GM18907 (cell line): ENCODE data around the gene RBM43.
"Not testable (repeated sequence)": the region's sequence is repeated elsewhere in the genome, so short reads cannot be mapped to it uniquely, and the experiment has no call there.

Experiments used
- ATAC-seq: cut with Tn5 transposase; IDR thresholded peaks from one replicate; pipeline ENCODE4 v1.9.1; 2021; ENCODE audit warnings: mild to moderate bottlenecking, moderate library complexity; ENCODE audit not compliant: unreplicated experiment

The RBM43 gene

DNA sequence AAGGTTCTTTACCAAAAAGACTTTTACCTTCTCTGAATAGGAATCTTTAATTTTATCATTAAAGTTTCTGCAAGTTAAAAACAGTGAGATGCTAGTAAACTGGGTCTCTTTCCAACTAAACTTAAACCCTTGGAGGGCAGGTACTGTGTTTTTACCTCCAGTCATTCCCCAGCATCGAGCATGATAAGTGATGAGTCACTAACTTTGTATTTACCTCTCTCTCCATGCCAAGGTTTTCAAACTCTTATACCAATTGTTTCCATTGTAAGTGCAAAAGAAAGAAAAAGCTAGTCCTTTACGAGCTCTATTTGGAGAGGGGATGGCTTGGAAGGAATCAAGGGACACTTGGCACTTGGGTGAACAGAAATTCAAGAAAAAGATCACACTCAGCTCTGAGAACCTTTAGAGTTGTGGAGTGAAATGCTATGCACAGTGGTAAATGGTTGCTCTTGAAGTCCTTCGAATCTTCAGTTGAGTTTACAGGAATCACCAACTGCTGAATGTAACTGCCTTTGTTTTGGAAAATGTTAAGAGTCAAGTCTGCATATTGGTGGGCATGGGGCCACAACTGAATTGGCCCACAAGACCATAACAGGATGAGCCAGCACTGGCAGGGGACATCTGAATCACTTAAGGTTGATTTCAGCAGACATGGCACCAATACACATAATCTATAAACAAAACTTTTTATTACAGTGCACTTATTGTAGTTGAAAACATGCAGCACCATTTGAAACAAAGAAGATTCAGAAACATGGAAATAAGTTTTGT is 8.3 kb upstream of the RBM43 start:
- no peak for ATAC-seq

DNA sequence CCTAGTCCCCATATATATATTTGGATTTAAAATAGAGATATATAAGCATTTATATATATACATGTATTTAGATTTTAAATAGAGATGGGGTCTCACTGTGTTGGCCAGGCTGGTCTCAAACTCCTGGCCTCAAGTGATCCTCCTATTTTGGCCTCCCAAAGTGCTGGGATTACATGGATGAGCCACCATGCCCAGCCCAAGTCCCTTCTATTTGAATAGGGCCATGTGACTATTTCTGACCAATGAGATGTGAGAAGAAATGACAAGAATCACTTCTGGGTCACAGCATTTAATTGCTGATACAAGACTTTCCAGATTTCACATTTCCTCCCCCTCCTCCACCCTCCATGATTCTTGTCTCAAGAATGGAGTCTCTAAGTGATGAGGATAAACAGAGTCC is 6.4 kb upstream of the RBM43 start:
- ATAC-seq, result no peak

DNA sequence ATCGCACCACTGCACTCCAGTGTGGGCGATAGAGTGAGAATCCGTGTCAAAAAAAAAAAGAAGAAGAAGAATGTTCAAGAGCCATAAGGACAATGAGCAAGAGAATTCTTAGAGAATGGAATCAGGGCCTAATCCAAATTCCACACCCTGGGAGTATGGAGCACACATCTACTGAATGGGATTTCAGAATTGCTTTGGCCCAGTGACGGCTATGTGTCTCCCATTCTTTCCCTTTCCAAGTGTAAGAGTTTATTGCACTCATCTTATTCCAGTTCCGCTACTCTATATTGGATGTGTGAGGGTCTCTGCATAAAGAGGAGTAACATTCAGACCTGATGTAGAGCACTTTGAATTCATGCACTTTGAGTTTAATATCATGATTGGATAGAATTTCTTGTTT is 5.9 kb upstream of the RBM43 start:
- ATAC-seq, result no peak

DNA sequence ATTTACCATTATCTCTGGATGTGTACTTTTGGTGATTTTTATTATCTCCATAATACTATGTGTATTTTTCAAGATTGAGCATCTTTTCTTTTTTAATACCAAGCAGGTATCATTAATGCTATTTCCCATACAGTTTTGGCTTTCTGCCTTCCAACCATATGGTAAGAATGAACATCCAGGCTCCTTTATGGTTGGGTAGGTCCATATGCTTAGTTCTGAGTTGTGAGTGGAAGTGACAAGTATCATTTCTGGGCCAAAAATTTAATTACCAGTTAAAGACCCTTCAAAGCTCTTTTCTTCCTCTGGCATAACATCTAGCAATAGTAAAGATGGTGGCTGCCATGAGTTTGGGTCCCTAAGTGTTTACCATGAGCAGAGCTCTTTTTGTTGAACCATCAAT is 4.3 kb upstream of the RBM43 start:
- ATAC-seq, result no peak

DNA sequence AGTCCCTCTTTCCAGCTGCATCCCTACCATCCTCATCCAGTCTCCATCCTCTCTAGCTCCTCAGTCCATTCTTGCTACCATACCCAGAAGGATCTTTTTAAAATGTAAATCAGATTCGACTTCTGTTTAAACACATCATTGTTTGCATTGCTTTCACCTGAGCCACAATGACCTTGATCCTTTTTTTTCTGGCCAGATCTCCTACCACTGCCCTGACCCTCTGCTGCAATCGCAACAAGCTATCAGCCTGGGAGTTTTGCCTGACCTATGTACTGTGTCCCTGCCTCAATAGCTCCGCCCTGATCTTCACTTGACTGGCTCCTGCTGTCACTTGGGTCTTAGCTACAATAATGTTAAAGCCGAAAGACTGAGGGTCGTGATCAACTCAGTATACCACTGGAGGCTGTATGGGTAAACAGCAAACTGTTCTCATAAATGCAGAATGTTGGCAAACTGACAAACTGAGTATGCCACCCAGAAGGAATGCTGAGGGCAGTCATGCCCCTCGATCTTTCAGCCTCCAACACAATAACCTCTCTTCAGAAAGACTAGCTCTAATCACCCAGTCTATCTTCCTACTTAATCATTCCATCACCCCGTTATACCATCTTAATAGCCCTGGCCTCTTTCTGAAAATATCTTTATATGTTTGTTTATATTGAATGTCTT is 2.6 kb upstream of the RBM43 start:
- no peak for ATAC-seq

DNA sequence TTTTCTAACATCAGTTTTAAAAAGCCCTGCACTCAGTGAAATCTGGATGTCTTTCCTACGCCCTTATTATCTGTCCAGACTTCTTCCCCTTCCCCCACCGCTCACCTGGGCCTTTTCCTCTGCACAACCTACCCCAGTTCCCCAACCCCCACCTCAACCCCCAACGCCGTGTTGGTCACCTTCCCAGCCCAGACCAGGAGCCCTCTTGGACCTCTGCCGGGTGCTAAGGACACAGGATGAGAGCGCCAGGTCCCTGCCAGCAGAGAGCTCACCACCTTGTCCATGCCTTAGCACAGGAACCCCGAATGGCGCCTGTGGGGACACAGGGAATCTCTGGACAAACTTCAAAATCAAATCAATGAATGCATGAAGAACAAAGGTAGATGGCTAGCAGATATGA is 966 bp upstream of the RBM43 start:
- no peak for ATAC-seq

DNA sequence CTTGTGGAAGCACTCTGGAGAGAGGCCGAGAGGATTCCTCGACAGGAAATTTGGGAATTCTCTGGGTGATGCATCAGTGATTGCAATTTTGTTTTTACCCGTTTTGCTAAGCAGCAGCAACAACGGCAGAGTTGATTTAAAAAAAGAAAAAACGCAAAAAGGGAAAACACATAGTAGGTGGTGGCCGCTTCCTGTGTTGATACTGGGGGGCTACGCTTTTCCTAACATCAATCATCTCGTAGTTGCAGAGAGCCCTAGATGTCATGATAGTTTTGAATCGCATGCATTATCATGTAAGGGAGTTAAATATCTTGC is 271 bp upstream of the RBM43 start:
- no peak for ATAC-seq

DNA sequence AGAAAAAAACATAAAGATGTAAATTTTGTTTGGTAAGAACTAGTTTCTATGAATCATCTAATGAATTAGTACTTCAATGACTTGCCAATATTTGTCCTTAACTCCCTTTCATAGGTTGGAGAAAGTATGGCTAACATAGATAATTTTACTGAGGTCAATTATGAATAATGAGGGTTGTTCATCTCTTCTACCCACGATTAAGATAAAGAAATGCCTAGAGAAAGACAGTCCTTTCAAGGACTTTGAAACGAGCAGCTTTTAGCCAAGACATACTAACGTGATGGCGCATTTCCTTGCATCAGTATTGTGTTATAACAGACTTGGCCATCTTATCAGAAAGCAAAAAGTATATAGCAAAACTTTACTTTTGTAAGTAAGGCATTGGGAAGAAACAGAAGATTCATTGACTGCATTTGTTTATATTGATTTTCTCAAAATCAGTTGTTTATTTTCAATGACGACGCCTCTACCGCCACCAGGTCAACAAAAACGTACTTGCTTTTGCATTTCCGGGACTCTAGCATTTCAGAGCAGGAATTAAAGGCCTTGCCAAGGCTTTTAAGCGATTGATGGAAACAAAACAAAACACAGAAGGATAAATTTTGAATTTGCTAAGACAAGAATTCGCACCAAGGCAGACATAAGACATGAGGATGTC is 961 bp downstream of the RBM43 start:
- ATAC-seq, result peak; percentile 26

DNA sequence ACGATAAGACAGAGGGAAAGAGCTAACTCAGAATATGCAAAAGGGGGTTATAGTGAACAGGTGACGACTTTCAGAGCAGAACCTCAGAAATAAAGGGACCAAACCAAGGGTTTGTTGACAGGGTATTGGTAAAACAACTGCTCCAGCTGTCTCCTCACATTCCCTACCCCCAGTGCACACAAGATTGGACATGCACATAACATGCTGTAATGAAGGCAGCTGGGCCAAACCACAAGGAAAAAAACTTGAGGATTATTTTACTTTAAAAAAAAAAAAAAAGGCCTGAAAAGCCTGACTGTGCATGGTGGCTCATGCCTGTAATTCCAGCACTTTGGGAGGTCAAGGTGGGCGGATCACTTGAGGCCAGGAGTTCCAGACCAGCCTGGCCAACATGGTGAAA is 3.5 kb downstream of the RBM43 start:
- ATAC-seq, result no peak

DNA sequence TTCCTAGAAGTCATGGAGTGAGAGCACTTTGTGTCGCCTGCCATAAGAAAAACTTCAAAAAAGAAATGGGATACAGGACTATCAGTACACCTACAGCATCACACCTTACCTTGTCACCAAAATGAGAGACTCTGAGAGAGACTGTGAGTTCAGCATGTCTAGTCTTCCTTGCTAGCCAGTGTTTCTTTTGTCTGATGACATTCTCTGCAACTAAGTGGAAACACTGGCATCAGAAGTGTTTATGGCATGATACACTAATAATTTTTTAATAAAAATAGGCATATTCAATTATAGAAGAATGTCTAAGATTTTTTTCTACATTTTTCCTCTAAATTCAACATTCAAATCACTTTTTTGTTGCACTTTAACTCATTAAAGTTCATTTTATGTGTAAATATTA is 9.0 kb downstream of the RBM43 start:
- no peak for ATAC-seq

DNA sequence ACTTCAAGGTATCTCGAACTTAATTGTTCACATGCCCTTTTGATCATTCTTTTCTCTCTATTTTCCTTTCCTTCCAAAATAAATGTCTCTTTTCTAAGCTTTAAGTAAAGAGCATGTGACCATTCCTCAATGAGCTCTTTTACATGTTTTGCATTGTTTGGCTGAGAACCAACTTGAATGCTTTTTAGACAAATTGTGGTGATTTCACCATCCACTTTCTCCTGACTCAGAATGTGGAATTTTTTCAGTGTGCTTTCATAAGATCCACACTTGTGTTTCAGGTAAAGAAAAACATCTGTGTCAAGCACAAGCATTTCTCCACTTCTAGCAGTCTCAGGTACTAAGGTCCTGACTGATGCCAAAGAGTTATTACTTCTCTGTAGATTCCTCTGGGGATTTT is 10.7 kb downstream of the RBM43 start:
- ATAC-seq, result no peak

DNA sequence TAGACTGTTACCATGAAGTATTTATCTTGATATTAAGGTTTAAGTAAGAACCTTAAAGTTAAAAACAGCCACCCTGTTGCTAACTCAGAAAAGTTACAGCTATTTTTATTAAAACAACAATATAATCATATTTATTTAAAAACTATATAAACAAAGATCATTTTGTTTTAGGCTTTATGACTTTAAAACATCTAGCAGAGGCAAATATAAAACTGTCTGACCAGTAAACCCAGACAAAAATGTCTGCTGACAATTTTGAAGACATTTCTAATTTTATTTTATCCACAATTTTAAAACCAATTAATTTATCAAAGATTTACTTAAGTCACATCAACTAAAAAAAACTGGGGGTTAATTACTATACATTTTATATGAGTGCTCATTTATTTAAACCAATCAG is 14.2 kb downstream of the RBM43 start:
- no peak for ATAC-seq

DNA sequence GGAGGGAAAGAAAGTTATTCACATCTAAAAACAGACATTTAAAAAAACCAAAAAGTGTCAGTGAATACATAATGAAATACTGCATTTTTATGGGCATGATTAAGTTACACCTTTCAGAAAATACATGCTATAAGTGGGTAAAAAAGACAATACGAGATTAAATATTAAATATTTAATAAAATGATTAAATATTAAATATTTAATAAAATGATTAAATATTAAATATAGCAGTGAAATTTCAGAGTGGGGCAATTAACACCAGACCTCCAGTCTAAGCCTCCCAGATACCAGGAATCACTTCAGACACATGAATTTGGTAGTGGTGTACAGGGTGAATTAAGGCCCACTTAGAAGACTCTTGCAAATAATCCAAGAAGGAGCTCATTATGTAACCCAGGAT is 15.5 kb downstream of the RBM43 start:
- ATAC-seq, result no peak

DNA sequence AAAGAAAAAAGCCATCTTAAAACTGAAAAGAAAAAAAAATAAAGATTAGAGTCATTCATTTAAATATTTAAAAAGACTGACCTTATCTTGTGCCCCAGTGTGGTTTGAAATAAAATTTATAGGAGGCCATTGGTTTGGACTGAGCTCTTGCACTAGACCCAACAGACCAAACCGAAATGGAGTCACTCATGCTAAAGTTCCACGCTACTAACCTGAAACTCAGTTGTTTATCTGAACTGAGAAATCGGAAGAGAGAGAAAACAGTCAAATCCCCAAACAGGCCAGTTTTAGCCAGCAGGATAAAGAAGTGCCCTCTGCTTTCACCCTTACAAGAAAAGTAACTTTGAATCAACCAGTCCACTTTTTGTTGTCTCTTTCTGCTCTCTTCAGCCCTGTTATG is 18.2 kb downstream of the RBM43 start:
- no peak for ATAC-seq

DNA sequence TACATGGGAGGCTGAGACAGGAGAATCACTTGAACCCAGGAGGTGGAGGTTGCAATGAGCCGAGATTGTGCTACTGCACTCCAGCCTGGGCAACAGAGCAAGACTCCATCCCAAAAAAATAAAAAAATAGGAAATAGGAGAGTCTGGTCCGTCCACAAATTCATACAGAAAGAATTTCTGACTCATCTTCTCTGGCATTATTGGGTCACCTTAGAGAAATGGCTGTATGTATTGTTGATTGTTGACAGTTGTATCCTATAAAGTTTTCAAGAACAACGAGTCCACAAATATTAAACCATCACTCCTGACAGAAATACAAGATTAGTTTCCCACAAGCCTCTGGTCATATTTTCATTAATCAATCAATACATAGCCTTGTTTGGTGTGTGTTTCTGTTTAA is 20.4 kb downstream of the RBM43 start:
- ATAC-seq, result no peak

DNA sequence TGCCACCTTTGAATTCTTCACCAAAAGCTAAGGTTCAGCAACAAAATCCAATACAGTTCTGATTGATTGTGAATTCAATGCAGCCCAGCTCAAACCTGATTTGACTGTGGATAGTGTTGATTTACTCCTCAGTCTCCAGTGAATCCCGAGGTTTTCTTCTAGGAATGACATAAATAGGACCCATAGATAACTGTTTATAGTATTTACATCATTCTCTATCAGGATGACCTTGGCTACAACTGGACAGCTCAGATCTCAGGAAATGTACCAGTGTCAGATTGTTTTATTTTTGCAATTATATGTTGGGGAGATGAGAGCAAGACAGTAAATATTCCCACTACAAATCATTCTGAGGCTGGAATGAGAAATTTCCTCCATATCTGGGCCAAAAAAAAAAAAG is 21.2 kb downstream of the RBM43 start:
- no peak for ATAC-seq

DNA sequence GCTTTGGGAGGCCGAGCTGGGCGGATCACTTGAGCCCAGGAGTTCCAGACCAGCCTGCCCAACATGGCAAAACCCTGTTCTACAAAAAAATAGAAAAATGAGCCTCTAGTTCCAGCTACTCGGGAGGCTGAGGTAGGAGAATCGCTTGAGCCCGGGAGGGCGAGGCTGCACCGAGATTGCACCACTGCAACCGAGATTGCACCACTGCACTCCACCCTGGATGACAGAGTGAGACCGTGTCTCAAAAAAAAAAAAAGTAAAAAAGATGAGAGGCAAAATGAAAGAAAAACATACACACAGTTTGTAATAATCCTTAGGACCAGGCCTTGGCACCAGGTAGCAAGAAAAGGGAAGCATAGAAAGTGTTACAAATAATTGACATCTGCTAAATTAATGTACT is 22.0 kb downstream of the RBM43 start:
- ATAC-seq, result no peak

DNA sequence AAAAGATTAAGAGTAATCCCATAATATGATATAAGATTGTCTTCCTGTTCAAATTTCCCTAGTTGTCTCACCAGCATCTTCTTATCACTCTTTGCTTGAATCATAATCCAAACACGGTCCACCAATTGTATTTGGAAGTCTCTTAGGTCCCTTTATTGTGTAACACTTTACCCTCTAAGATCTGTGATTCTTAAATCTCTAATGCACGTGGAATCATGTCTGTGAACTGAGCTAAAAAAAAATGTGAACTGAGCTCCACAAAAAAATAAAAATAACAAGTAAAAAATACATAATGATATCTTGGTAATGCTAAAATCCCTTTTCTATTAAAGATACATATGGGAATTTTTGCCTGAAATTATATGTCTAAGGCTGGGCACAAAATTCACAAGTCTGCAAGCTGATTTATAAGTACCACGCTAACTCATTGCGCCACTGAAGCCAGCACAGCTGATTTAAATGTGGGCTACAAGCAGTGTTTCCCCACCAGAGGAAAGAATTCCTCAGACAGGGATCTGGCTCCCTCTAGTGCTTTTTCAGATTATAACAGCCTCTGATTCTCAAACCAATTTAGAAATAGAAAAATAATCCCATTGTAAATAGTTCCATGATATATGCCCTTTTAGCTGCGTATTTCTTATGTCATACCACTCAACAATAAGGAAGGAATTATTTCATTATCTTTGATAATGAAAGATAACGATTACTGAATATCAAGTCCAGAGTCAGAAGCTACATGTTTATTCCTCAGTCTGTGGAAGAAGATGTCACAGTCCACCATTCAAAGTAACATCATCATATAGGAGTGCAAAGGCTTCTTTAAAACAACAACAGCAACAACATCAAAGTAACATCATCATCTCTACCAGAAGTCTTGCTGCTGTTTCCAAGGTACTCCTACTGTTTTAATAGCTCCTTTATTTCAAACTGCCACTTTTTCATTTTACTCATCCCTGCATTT is 22.9 kb downstream of the RBM43 start:
- peak; percentile 86 for ATAC-seq

DNA sequence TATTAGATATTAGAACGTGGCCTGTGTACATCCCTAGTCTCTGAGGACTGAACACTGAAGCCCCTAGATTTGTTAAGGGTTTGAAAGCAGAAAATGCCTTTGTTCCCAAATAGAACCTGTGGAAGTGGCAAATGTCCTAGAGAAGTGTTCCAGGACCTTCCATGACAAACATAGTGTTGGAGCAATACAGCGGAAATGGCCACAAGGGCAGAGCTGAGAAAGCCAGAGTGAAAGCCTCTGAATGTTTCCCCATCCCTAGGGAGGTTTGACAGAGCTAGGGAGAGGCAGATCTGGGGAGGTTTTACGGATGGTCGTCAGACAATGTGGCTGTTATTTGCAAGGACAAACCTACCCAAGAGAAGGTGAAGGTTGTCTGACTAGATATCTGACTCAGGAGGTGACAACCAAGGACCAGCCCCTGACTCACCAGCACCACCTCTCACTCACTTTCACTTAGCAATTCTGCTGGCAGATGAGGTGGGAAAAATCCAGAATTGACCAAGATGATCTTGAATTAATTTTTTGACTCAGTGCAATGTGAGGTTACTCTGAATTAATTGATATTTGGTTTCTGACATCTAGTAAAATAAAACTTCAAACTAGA is 24.1 kb downstream of the RBM43 start:
- no peak for ATAC-seq

DNA sequence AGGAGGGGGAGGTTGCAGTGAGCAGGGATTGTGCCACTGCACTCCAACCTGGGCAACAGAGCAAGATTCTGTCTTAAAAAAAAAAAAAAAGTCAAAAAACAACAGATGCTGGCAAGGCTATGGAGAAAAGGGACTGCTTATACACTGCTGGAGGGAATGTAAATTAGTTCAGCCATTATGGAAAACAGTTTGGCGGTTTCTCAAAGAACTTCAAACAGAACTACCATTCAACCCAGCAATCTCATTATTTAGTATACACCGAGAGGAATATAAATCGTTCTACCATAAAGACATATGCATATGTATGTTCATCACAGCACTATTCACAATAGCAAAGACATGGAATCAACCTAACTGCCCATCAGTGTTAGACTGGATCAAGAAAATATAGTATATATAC is 27.9 kb downstream of the RBM43 start:
- not testable (repeated sequence) for ATAC-seq

DNA sequence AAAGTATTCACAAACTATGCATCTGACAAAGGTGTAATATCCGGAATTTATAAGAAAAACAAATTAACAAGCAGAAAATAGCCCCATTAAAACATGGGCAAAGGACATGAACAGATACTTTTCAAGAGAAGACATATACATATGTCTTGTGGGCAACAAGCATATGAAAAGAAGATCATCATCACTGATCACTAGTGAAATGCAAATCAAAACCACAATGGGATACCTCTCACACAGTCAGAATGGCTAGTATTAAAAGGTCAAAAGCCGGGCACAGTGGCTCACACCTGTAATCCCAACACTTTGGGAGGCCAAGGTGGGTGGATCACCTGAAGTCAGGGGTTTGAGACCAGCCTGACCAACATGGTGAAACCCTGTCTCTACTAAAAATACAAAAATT is 28.4 kb downstream of the RBM43 start:
- not testable (repeated sequence) for ATAC-seq
